BJ (cell line): Measurements from ENCODE around the gene ARHGAP33. TPM values are rescaled to one million over a fixed set of nuclear protein-coding genes. Genes with fewer than 3 reads are reported as not detected.

Experiments
- CTCF ChIA-PET: fragments of 350-600 bp; formaldehyde crosslinking; extraction: SDS; loops from one replicate; lab custom pipeline; 2021; ENCODE audit warnings: antibody characterized with exemption, inconsistent platforms; lab: Yijun Ruan, JAX
- POLR2A ChIA-PET: fragments of 300-600 bp; sonication (Branson Sonifier 250); formaldehyde crosslinking; extraction: SDS; loops from one replicate; lab custom pipeline; 2021; ENCODE audit warnings: antibody characterized with exemption; lab: Charles Lee
- DNase-seq: peaks from one replicate; pipeline ENCODE4 v3.0.0-alpha.2; 2011; ENCODE audit warnings: low read depth
- H3K27me3 ChIP-seq: 2 replicates; pipeline ENCODE4 v1.6.0; 2011; ENCODE audit warnings: low read length; ENCODE audit not compliant: control insufficient read depth, insufficient read depth
- H3K36me3 ChIP-seq: 2 replicates; pipeline ENCODE4 v1.5.1; 2011; ENCODE audit warnings: low read length; ENCODE audit not compliant: control insufficient read depth, insufficient read depth
- H3K4me3 ChIP-seq: 2 replicates; pipeline ENCODE4 v1.5.1; 2011; ENCODE audit warnings: low read depth, mild to moderate bottlenecking, control low read depth, low read length
- polyA plus RNA-seq: library from polyadenylated mRNA; depleted of rRNA; stranded (reverse); fragments of >200 nt; gene quantifications from 2 replicates; pipeline ENCODE4 v1.2.3, GENCODE V29; 2011
- TF ChIP-seq, protein P1 (sequence below): IDR thresholded peaks from 2 replicates; pipeline ENCODE4 v1.5.1; 2011; ENCODE audit warnings: low read depth, mild to moderate bottlenecking, control low read depth, inconsistent platforms, low read length, moderate library complexity; ENCODE audit not compliant: insufficient read depth

The ARHGAP33 gene
- polyA plus RNA-seq, 1 experiment: 3.6 TPM

DNA sequence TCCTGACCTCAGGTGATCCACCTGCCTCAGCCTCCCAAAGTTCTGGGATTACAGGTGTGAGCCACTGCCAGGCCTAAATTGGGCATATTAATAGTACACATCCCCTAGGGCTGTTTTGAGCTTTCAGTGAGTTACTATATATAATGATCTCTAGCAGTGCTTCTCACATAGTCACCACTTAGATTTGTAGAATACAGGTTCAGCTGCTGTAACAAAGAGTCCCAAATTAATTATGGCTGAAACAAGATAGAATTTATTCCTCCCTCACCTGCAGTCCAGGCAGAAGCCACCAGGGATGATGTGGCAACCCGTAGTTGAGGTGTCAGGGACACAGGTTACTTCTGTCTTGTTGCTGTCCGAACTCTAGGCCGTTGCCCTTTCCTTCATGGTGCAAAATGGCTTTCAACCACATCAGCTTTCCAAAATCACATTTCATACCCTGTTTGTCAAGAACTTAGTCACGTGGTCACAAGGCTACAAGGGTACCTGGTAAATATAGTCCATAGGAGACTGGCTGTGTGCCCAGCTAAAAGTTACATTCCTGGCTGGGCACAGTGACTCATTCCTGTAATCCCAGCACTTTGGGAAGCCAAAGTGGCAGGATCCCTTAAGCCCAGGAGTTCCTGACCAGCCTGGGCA, 14.5 kb upstream of the ARHGAP33 start:
- ChIA-PET CTCF (interaction anchor here (1.2 to 1.8 kb wide), 3 partner anchors 8 to 59 kb away, joined by 3 to 4 read pairs (median 3); partner anchors contain the start of genes PSENEN and U2AF1L4), POLR2A (no interaction called here)
- Histone ChIP-seq H3K27me3 (no peaks in the 10 kb centered on the region), H3K4me3 (no peak overlapping the region), H3K36me3 (peaks cover 12% of the 10 kb centered on the region)
- TF ChIP-seq, protein P1, sequence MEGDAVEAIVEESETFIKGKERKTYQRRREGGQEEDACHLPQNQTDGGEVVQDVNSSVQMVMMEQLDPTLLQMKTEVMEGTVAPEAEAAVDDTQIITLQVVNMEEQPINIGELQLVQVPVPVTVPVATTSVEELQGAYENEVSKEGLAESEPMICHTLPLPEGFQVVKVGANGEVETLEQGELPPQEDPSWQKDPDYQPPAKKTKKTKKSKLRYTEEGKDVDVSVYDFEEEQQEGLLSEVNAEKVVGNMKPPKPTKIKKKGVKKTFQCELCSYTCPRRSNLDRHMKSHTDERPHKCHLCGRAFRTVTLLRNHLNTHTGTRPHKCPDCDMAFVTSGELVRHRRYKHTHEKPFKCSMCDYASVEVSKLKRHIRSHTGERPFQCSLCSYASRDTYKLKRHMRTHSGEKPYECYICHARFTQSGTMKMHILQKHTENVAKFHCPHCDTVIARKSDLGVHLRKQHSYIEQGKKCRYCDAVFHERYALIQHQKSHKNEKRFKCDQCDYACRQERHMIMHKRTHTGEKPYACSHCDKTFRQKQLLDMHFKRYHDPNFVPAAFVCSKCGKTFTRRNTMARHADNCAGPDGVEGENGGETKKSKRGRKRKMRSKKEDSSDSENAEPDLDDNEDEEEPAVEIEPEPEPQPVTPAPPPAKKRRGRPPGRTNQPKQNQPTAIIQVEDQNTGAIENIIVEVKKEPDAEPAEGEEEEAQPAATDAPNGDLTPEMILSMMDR: no peak
- no peak for DNase-seq

DNA sequence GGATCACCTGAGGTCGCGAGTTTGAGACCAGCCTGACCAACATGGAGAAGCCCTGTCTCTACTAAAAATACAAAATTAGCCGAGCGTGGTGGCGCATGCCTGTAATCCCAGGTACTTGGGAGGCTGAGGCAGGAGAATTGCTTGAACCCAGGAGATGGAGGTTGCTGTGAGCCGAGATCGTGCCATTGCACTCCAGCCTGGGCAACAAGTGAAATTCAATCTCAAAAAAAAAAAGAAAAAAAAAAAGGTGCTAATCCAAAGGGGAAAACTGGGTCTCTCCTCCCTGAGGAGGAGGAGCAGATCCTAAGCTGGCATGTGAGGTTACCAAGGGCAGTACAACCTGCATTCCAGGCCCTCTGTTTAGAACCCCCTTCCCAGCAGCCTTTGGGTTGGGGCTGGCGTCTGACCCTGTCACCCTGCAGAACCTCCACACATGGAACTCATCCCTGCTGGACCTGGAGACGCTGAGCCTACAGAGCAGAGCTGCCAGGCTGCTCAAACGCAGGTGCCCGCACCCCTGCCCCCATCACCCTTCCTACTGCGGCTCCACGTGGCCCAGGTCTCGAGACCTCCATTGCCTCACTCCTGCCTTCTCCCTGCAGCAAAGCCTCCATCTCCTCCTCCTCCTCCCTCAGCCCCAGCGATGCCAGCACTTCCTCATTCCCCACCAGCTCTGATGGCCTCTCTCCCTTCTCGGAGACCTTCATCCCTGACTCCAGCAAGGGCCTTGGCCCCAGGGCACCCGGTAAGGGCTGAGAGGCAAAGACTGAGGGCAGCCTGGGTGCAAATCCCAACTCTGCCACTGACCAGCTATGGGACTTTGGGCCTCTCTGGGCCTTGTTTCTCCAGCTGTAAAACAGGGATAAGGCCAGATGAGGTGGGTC, 10.7 kb upstream of the ARHGAP33 start:
- ChIA-PET POLR2A (no interaction called here), CTCF (interaction anchor here (1.2 kb wide), 1 partner anchor 8 kb away, joined by 3 read pairs; the partner anchor contains the start of gene HSPB6)
- peaks cover 18% of the 10 kb centered on the region for H3K36me3 ChIP-seq
- no peak overlapping the region for H3K4me3 ChIP-seq
- no peak for DNase-seq
- no peaks in the 10 kb centered on the region for H3K27me3 ChIP-seq
- TF ChIP-seq, protein P1: no peak

DNA sequence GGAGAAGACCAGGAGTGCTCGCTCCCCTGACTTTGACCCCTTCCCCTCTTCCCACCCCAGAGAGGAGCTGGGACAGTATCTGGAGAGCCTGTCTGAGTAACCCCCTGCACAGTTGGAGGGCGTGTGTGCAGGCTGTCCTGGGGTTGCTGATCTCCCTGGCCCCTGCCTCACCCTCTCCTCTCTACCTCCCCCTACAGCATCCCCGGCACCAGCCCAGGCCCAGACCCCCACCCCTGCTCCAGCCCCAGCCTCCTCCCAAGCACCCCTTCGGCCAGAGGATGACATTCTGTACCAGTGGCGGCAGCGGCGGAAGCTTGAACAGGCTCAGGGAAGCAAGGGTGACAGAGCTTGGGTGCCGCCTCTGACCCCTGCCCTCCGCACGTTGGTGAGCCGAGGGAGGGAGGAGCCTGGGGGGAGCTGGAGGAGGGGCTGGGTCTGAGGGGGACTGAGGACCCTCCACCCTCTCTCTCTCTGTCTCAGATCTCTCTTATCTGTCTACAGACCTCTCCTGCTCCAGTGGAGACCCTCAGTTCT, 8.7 kb upstream of the ARHGAP33 start:
- TF ChIP-seq, protein P1: no peak
- POLR2A ChIA-PET: no interaction called here
- H3K4me3 ChIP-seq: no peak overlapping the region
- peaks cover 15% of the 10 kb centered on the region for H3K36me3 ChIP-seq
- no peak for DNase-seq
- CTCF ChIA-PET: interaction anchor here (0.6 kb wide), 1 partner anchor 679 kb away, joined by 3 read pairs; no protein-coding TSS in a partner anchor
- H3K27me3 ChIP-seq: no peaks in the 10 kb centered on the region

DNA sequence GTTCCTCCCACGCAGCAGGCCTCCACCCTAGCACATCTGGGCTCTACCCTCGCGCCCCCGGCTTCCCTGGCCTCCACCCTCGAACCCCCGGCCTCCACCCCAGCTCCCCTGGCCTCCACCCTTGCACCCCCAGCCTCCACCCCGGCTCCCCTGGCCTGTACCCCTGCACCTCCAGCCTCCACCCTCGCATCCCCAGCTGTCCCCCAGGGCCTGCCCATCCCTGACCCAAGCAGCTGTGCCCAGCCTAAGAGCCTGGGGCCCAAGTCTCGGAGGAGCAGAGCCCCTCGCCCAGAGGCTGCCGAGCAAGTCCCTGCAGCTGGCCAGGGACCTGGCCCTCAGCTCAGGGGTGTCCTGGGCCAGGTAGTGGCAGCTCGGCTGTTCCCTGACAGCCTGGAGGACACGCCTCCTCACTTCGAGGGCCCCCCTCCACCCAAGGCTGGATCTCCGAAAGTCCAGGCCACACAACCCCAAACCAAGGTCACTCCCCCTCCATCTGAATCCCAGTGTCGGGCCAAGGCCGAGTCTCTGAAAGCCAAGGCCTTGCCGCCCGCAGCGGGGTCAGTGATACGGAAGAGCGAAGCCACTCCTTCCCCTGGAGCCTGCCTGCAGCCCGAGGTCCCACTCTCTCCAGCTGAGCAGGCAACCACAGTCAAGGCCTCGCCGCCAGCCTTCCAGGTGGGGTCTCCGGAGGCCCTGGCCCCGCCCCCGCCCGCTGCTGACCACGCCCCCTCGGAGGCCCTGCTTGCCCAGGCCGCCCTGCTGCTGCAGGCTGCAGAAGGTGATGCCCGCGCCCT, 7.9 kb upstream of the ARHGAP33 start:
- TF ChIP-seq, protein P1: no peak
- no peak for DNase-seq
- Histone ChIP-seq H3K27me3 (no peaks in the 10 kb centered on the region), H3K4me3 (no peak overlapping the region), H3K36me3 (peaks cover 12% of the 10 kb centered on the region)
- CTCF ChIA-PET: interaction anchor here (0.6 kb wide), 1 partner anchor 680 kb away, joined by 3 read pairs; no protein-coding TSS in a partner anchor
- POLR2A ChIA-PET: no interaction called here
